ENCODE data around the gene MBTD1.

DNA sequence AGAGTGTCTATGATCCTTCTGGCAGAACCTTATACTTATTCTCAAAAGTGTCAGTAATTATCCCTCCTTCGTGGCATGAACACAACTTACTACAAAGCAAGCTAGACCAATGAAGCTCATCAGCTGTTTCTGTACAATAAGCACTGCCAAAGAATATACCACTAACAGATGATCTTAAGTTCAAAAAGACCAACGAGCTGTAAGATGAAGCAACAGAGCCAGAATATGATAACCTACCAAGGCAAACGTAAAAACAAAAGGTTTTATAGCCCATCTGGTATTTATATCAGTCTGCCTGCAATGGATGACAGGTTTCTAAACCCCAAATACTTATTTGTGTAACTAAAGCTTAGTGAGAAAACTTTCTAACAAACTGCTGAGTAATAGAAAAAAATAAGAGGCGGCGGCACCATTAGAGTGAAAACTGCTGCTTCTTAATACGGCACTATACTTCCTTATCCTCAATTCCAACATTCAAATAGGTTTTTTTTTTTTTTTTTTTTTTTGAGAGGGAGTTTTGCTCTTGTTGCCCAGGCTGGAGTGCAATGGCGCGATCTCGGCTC is 71.5 kb downstream of the MBTD1 start:
- TF ChIP-seq LEF1 (IDR thresholded peaks at IDR 0.05; ENCODE audit: borderline replicate concordance) (no peak), FOXK2 (IDR thresholded peaks at IDR 0.05) (no peak), HDGF (IDR thresholded peaks at IDR 0.05; ENCODE audit: borderline replicate concordance) (no peak), L3MBTL2 (conservative IDR thresholded peaks at IDR 0.05) (no peak), ZNF384 (IDR thresholded peaks at IDR 0.05) (no peak), ARNT (IDR thresholded peaks at IDR 0.05) (no peak), SP1 (IDR thresholded peaks at IDR 0.05) (no peak), SUZ12 (IDR thresholded peaks at IDR 0.05) (no peak), ELF4 (IDR thresholded peaks at IDR 0.05) (no peak), TARDBP (IDR thresholded peaks at IDR 0.05) (no peak), BHLHE40 (IDR thresholded peaks at IDR 0.05; ENCODE audit: borderline replicate concordance) (no peak), FOXA1 (IDR thresholded peaks at IDR 0.05) (no peak)
- TF ChIP-seq, protein P1, sequence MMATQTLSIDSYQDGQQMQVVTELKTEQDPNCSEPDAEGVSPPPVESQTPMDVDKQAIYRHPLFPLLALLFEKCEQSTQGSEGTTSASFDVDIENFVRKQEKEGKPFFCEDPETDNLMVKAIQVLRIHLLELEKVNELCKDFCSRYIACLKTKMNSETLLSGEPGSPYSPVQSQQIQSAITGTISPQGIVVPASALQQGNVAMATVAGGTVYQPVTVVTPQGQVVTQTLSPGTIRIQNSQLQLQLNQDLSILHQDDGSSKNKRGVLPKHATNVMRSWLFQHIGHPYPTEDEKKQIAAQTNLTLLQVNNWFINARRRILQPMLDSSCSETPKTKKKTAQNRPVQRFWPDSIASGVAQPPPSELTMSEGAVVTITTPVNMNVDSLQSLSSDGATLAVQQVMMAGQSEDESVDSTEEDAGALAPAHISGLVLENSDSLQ (IDR thresholded peaks at IDR 0.05), result no peak

All from HEK293T (cell line).